Islet precursor cell (in vitro differentiated cells): ENCODE measurements around the gene COL23A1.
A peak's percentile ranks its signal among the peaks of the same experiment; 100 is the strongest.

Experiments
- DNase-seq: peaks from one replicate; pipeline ENCODE4 v3.0.0-alpha.2; 2018

COL23A1 gene

GRCh38 chr5:178417391-178417811 lies 172.8 kb downstream of the COL23A1 start:
- DNase-seq = peak; percentile 52

- peak; percentile 62 for DNase-seq
These were observed 173.3 kb downstream of the COL23A1 start for GRCh38 chr5:178416919-178417318.

GRCh38 chr5:178416206-178416882 lies 173.8 kb downstream of the COL23A1 start:
- DNase-seq = peak; percentile 33

GRCh38 chr5:178415353-178415752 lies 174.8 kb downstream of the COL23A1 start:
- DNase-seq = no peak

- peak; percentile 44 for DNase-seq
These were observed 176.2 kb downstream of the COL23A1 start for GRCh38 chr5:178413988-178414387.

- DNase-seq = no peak
These were observed 179.1 kb downstream of the COL23A1 start for GRCh38 chr5:178411083-178411482.

GRCh38 chr5:178407646-178408045 lies 182.5 kb downstream of the COL23A1 start:
- DNase-seq = no peak

- DNase-seq = peak; percentile 44
These were observed 185.2 kb downstream of the COL23A1 start for GRCh38 chr5:178404987-178405386.

GRCh38 chr5:178403956-178404600 lies 186.1 kb downstream of the COL23A1 start:
- DNase-seq = no peak

GRCh38 chr5:178403351-178403750 lies 186.8 kb downstream of the COL23A1 start:
- DNase-seq = no peak

GRCh38 chr5:178399701-178400095 lies 190.5 kb downstream of the COL23A1 start:
- DNase-seq = peak; percentile 36

GRCh38 chr5:178398901-178399700 lies 191.1 kb downstream of the COL23A1 start:
- DNase-seq = peak; percentile 47

GRCh38 chr5:178396796-178397720 lies 193.1 kb downstream of the COL23A1 start:
- DNase-seq = peak; percentile 41

- DNase-seq = peak; percentile 52
These were observed 196.1 kb downstream of the COL23A1 start for GRCh38 chr5:178394074-178394473.

GRCh38 chr5:178392931-178393394 lies 197.2 kb downstream of the COL23A1 start:
- peak; percentile 43 for DNase-seq

- peak; percentile 31 for DNase-seq
These were observed 197.8 kb downstream of the COL23A1 start for GRCh38 chr5:178392386-178392785.

- no peak for DNase-seq
These were observed 198.7 kb downstream of the COL23A1 start for GRCh38 chr5:178391480-178391879.

GRCh38 chr5:178389796-178390195 lies 200.4 kb downstream of the COL23A1 start:
- no peak for DNase-seq

- peak; percentile 27 for DNase-seq
These were observed 201.0 kb downstream of the COL23A1 start for GRCh38 chr5:178389026-178389729.

- peak; percentile 83 for DNase-seq
These were observed 201.7 kb downstream of the COL23A1 start for GRCh38 chr5:178388386-178389025.

- no peak for DNase-seq
These were observed 202.4 kb downstream of the COL23A1 start for GRCh38 chr5:178387856-178388190.
